GM10266 (cell line): ENCODE data around the gene ALK.

ENCODE experiments used
- DNase-seq: peaks from one replicate; pipeline ENCODE4 v3.0.0; 2012; ENCODE audit errors: extremely low spot score
- TF ChIP-seq, protein P1 (sequence below): IDR thresholded peaks from 2 replicates; pipeline ENCODE4 v1.5.1; 2012; ENCODE audit warnings: mild to moderate bottlenecking, low read depth; ENCODE audit not compliant: control insufficient read depth, insufficient read depth; ENCODE audit errors: missing control alignments

The ALK gene

DNA sequence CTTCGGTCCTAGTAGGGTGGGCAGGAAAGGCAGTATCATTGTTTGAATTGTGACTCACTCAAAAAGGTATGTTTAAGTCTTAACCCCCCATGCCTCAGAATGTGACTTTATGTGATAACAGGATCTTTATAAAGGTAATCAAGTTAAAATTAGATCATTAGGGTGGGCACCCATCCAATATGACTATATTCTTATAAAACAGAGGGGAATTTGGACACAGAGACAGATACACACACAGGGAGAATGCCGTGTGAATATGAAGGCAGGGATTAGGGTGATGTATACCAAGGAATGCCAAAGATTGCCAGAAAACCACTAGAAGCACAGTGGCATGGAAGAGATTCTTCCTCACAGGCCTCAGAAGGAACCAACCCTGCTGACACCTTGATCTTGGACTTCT is 524.3 kb downstream of the ALK start:
- TF ChIP-seq, protein P1, sequence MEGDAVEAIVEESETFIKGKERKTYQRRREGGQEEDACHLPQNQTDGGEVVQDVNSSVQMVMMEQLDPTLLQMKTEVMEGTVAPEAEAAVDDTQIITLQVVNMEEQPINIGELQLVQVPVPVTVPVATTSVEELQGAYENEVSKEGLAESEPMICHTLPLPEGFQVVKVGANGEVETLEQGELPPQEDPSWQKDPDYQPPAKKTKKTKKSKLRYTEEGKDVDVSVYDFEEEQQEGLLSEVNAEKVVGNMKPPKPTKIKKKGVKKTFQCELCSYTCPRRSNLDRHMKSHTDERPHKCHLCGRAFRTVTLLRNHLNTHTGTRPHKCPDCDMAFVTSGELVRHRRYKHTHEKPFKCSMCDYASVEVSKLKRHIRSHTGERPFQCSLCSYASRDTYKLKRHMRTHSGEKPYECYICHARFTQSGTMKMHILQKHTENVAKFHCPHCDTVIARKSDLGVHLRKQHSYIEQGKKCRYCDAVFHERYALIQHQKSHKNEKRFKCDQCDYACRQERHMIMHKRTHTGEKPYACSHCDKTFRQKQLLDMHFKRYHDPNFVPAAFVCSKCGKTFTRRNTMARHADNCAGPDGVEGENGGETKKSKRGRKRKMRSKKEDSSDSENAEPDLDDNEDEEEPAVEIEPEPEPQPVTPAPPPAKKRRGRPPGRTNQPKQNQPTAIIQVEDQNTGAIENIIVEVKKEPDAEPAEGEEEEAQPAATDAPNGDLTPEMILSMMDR: no peak
- no peak for DNase-seq

DNA sequence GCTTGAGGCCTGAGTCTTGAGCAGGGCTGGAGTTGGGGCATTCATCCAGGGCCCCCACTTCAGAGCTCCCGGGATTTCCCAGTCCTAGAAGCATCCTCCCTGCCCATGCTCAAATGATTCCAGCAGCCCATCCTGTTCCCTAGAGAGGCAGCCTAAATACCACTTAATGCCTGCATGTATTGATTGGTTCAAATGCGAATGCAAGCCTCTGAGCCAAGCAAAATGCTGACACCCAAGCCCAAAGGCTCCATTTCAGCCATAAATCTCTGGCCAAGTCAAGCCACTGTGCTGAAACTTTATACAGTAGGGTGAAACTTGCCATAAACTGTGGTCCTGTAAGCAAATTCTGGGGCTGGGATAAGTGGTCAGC is 526.4 kb downstream of the ALK start:
- TF ChIP-seq, protein P1: no peak
- DNase-seq: no peak

DNA sequence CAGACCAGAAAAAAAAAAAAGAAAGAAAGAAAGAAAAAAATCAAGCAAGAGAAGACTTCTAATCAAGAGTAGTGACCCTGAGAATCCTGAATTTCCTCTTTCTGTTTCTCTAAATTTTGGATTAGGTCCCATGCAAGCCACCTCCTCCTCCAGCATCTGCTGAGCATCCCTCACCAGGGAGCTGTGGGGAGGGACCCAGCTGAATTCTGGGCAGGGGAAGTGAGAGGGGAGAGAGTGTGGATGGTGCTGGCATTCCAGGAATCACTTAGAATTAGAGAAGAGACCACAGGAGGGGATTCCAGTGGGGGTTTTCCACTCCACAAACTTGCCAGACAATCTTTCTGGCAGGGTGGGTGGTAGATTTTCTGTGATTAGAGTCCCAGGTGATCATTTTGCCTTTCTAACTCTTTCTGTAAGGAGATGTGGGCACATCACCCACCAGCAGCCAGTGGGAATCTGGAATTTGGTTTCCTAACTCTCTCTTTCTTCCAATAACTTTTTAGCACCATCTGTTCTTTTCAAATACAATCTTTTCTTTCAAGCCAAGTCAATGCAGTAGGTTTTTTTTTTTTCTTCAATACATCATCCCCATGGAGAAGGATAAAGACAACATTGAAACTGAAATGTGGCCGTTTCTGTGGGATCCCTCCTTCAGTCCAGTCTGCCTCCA is 526.9 kb downstream of the ALK start:
- DNase-seq: no peak

DNA sequence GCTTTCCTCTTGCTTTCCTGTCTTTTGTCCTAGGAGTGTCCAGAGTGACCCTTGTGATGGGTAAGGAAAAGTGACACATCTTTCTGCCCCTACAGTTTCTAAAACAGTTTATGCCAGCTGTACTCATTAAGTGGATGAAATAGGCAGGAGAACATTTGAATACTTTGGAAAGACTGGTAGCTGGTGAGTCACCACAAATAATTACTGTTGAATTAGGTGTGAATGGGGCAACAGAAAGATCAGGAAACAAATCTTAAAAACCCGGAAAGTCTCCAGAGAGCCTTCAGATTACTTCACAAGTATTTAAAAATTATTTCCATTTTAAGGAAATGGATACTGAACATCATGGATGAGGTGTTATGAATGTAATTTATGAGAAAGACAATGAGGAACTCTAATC is 527.7 kb downstream of the ALK start:
- TF ChIP-seq, protein P1: no peak
- DNase-seq: no peak

More for the DNA sequence above, 526.9 kb downstream of the ALK start:
- TF ChIP-seq, protein P1: no peak

DNA sequence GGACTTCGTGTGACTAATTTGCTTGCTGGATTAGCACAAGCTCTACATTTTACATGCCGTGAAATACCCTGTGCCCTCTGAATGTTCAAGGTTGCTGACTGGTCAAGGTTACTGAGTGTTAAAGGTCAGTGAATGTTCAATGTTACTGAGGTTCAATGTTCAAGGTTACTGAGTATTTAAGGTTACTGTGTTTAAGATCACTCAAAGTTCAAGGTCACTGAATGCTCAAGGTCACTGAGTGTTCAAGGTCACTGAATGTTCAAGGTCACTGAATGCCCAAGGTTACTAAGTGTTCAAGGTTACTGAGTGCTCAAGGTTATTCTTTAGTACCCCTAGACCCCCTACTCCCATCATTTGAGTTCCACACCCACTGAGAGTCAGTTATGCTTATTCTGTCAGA is 528.6 kb downstream of the ALK start:
- TF ChIP-seq, protein P1: no peak
- DNase-seq: no peak

DNA sequence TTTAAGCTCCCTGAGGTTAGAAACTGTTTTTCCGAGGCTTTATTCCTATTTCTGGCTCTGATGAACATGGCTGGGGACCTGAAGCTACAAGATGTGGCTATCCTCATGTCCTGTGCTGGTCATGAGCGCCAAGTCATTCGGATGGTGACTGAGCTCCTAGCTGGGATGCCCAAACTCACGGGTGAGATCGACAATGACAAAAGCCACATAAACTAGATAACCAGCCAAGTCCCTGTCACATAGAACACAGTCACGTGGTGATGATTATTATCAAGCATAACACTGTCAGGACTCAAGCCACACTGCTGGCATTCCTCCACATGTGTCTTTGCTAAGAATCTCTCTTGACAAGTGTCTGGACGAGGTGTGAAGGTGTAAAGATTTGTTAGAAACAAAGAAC is 531.2 kb downstream of the ALK start:
- TF ChIP-seq, protein P1: no peak
- no peak for DNase-seq

DNA sequence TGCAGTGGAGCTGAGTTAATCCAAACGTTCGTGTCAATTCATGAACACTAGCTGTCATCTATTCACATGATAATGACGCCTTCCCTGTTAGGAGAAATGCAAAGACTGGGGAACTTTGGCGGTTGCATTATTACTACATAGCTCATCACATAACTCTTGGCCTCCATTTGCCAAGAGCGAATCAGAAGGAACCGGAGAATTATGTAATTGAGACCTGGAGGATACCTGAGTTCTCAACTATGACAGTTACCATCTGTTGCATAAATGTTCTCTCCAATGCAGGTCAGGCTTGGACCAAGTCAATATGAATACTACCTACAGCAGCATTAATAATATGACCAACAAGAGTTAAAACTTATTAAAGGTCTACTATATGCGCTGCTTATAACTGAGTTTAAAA is 531.7 kb downstream of the ALK start:
- no peak for DNase-seq
- TF ChIP-seq, protein P1: no peak
